CD4-positive, CD25-positive, alpha-beta regulatory T cell (primary cell): ENCODE data around the gene LIF. TPM values are rescaled to one million over a fixed set of nuclear protein-coding genes. Genes with fewer than 3 reads are reported as not detected.
A peak's percentile ranks its signal among the peaks of the same experiment; 100 is the strongest.

Experiments used
- ATAC-seq, 2 donors: fragments of 150-1000 bp; cut with Tn5 transposase; one replicate each; pipeline ENCODE4 v1.10.0; 2021; ENCODE audit warnings: low read depth in 2 of 2, moderate number of reproducible peaks in 2 of 2, moderate library complexity in 1 of 2
- DNase-seq, 3 donors: peaks; one replicate each; pipeline versions ENCODE4 v3.0.0 to v3.0.0-alpha.2; 2012 to 2022; ENCODE audit warnings: mixed read lengths in 1 of 3
- H3K27ac ChIP-seq: one replicate; pipeline ENCODE4 v1.7.0; 2013; ENCODE audit warnings: mild to moderate bottlenecking, low read length; ENCODE audit not compliant: insufficient read depth, poor library complexity, severe bottlenecking
- H3K27me3 ChIP-seq: one replicate; pipeline ENCODE4 v1.7.0; 2013; ENCODE audit warnings: low read length; ENCODE audit not compliant: control insufficient read depth, insufficient read depth
- H3K36me3 ChIP-seq: one replicate; pipeline ENCODE4 v1.7.0; 2013; ENCODE audit warnings: mild to moderate bottlenecking, low read length, moderate library complexity; ENCODE audit not compliant: control insufficient read depth, insufficient read depth
- H3K4me1 ChIP-seq: 2 replicates; pipeline ENCODE4 v1.7.0; 2013; ENCODE audit warnings: mild to moderate bottlenecking, low read length; ENCODE audit not compliant: insufficient read depth, control insufficient read depth, poor library complexity, severe bottlenecking
- H3K4me3 ChIP-seq: one replicate; pipeline ENCODE4 v1.7.0; 2013; ENCODE audit warnings: low read depth, mild to moderate bottlenecking, low read length, moderate library complexity
- H3K9me3 ChIP-seq, 2 experiments: 1 replicate in 1 of 2; 2 replicates in 1 of 2; pipeline ENCODE4 v1.7.0; 2013; ENCODE audit warnings: low read length in 2 of 2, mild to moderate bottlenecking in 1 of 2, moderate library complexity in 1 of 2; ENCODE audit not compliant: control insufficient read depth in 2 of 2
- H3K27ac Mint-ChIP-seq, 3 donors: one replicate each; pipeline ENCODE4 v1.8.0; 2020 to 2022; ENCODE audit warnings: mild to moderate bottlenecking in 3 of 3, mixed read lengths in 3 of 3, moderate library complexity in 2 of 3
- H3K27me3 Mint-ChIP-seq: one replicate; pipeline ENCODE4 v1.8.0; 2022; ENCODE audit warnings: mild to moderate bottlenecking, mixed read lengths
- H3K36me3 Mint-ChIP-seq: one replicate; pipeline ENCODE4 v1.8.0; 2020; ENCODE audit warnings: mixed read lengths
- H3K4me1 Mint-ChIP-seq, 4 donors: one replicate each; pipeline ENCODE4 v1.8.0; 2020 to 2022; ENCODE audit warnings: mixed read lengths in 4 of 4, mild to moderate bottlenecking in 1 of 4
- H3K4me3 Mint-ChIP-seq, 4 donors: one replicate each; pipeline ENCODE4 v1.8.0; 2020 to 2022; ENCODE audit warnings: mild to moderate bottlenecking in 4 of 4, mixed read lengths in 4 of 4, moderate library complexity in 3 of 4
- H3K9me3 Mint-ChIP-seq, 7 donors: one replicate each; pipeline ENCODE4 v1.8.0; 2020 to 2022; ENCODE audit warnings: mixed read lengths in 7 of 7, mild to moderate bottlenecking in 3 of 7, moderate library complexity in 2 of 7
- polyA plus RNA-seq, 4 donors: library from polyadenylated mRNA; unstranded; fragments of 300-500 nt; fragmentation: Illumina TruSeq; gene quantifications; one replicate each; pipeline ENCODE4 v1.2.3, GENCODE V29; 2021
- total RNA-seq: library from RNA; stranded (reverse); gene quantifications from one replicate; pipeline ENCODE4 v1.2.3, GENCODE V29; 2022

The LIF gene
- total and polyA plus RNA-seq, 5 donors from 2014 or later = 0.96 TPM; not detected in 4

GRCh38 chr22:30250039-30250565 lies 3.5 kb upstream of the LIF start:
- Mint-ChIP-seq H3K9me3 (no peaks in the 10 kb centered on the region), H3K36me3 (no peaks in the 10 kb centered on the region), H3K27ac (no peak overlapping the region), H3K4me1 (peaks cover 0 to 31% (median 19%) of the 10 kb centered on the region in 4 donors), H3K27me3 (peaks cover 8% of the 10 kb centered on the region), H3K4me3 (peak overlapping the region in 1 of 4 donors; percentile 68)
- no peak for ATAC-seq
- no peaks in the 10 kb centered on the region for H3K36me3 ChIP-seq
- no peak overlapping the region for H3K4me3 ChIP-seq
- DNase-seq = no peak
- peaks cover 20% of the 10 kb centered on the region for H3K4me1 ChIP-seq
- no peaks in the 10 kb centered on the region for H3K27me3 ChIP-seq
- no peaks in the 10 kb centered on the region for H3K9me3 ChIP-seq
- H3K27ac ChIP-seq = no peak overlapping the region

- Histone ChIP-seq H3K27me3 (no peaks in the 10 kb centered on the region), H3K4me1 (peaks cover 25% of the 10 kb centered on the region), H3K36me3 (no peaks in the 10 kb centered on the region), H3K9me3 (no peaks in the 10 kb centered on the region), H3K4me3 (no peak overlapping the region), H3K27ac (no peak overlapping the region)
- Mint-ChIP-seq H3K9me3 (no peaks in the 10 kb centered on the region), H3K36me3 (no peaks in the 10 kb centered on the region), H3K27ac (no peak overlapping the region), H3K27me3 (peaks cover 13% of the 10 kb centered on the region), H3K4me1 (peaks cover 0 to 37% (median 22%) of the 10 kb centered on the region in 4 donors), H3K4me3 (peak overlapping the region in 1 of 4 donors; percentile 68)
- no peak for ATAC-seq
- no peak for DNase-seq
These were observed 2.8 kb upstream of the LIF start for GRCh38 chr22:30249049-30250038.

GRCh38 chr22:30248484-30248883 lies 1.9 kb upstream of the LIF start:
- Histone ChIP-seq H3K27ac (no peak overlapping the region), H3K9me3 (no peaks in the 10 kb centered on the region), H3K27me3 (no peaks in the 10 kb centered on the region), H3K4me3 (no peak overlapping the region), H3K36me3 (no peaks in the 10 kb centered on the region), H3K4me1 (peaks cover 25% of the 10 kb centered on the region)
- peak overlapping the region in 1 of 4 donors; percentile 72 for H3K4me3 Mint-ChIP-seq
- DNase-seq = no peak
- no peaks in the 10 kb centered on the region for H3K9me3 Mint-ChIP-seq
- peaks cover 0 to 41% (median 24%) of the 10 kb centered on the region in 4 donors for H3K4me1 Mint-ChIP-seq
- H3K36me3 Mint-ChIP-seq = no peaks in the 10 kb centered on the region
- no peak for ATAC-seq
- peak overlapping the region in 2 of 3 donors; percentile 33 to 80 for H3K27ac Mint-ChIP-seq
- peaks cover 13% of the 10 kb centered on the region for H3K27me3 Mint-ChIP-seq

GRCh38 chr22:30247974-30248373 lies 1.4 kb upstream of the LIF start:
- peak overlapping the region in 1 of 3 donors; percentile 80 for H3K27ac Mint-ChIP-seq
- DNase-seq = no peak
- H3K4me1 ChIP-seq = peaks cover 25% of the 10 kb centered on the region
- H3K27me3 Mint-ChIP-seq = peaks cover 13% of the 10 kb centered on the region
- H3K9me3 ChIP-seq = no peaks in the 10 kb centered on the region
- peak overlapping the region in 2 of 4 donors; percentile 48 to 72 for H3K4me3 Mint-ChIP-seq
- no peaks in the 10 kb centered on the region for H3K36me3 ChIP-seq
- no peaks in the 10 kb centered on the region for H3K36me3 Mint-ChIP-seq
- H3K4me3 ChIP-seq = no peak overlapping the region
- H3K27me3 ChIP-seq = no peaks in the 10 kb centered on the region
- peaks cover 0 to 40% (median 24%) of the 10 kb centered on the region in 4 donors for H3K4me1 Mint-ChIP-seq
- H3K27ac ChIP-seq = no peak overlapping the region
- H3K9me3 Mint-ChIP-seq = no peaks in the 10 kb centered on the region
- no peak for ATAC-seq

GRCh38 chr22:30247561-30247960 lies 1.0 kb upstream of the LIF start:
- Mint-ChIP-seq H3K27me3 (peaks cover 13% of the 10 kb centered on the region), H3K36me3 (no peaks in the 10 kb centered on the region), H3K27ac (no peak overlapping the region), H3K9me3 (no peaks in the 10 kb centered on the region), H3K4me1 (peaks cover 0 to 38% (median 23%) of the 10 kb centered on the region in 4 donors), H3K4me3 (peak overlapping the region in 3 of 4 donors; percentile 15 to 43 (median 35))
- H3K27ac ChIP-seq = no peak overlapping the region
- DNase-seq = no peak
- ATAC-seq = no peak
- H3K27me3 ChIP-seq = no peaks in the 10 kb centered on the region
- H3K4me3 ChIP-seq = no peak overlapping the region
- peaks cover 25% of the 10 kb centered on the region for H3K4me1 ChIP-seq
- no peaks in the 10 kb centered on the region for H3K36me3 ChIP-seq
- no peaks in the 10 kb centered on the region for H3K9me3 ChIP-seq

- ATAC-seq (no peak), DNase-seq (no peak)
- Histone ChIP-seq H3K36me3 (no peaks in the 10 kb centered on the region), H3K4me3 (peak overlapping the region; percentile 73), H3K4me1 (peaks cover 25% of the 10 kb centered on the region), H3K27me3 (no peaks in the 10 kb centered on the region), H3K27ac (no peak overlapping the region), H3K9me3 (no peaks in the 10 kb centered on the region)
- H3K9me3 Mint-ChIP-seq = no peaks in the 10 kb centered on the region
- no peaks in the 10 kb centered on the region for H3K36me3 Mint-ChIP-seq
- H3K27ac Mint-ChIP-seq = peak overlapping the region in 1 of 3 donors; percentile 65
- peaks cover 13% of the 10 kb centered on the region for H3K27me3 Mint-ChIP-seq
- H3K4me3 Mint-ChIP-seq = peak overlapping the region; percentile 51 to 94 (median 76)
- peaks cover 0 to 38% (median 23%) of the 10 kb centered on the region in 4 donors for H3K4me1 Mint-ChIP-seq
These were observed 336 bp upstream of the LIF start for GRCh38 chr22:30246814-30247376.

GRCh38 chr22:30245181-30245984 lies 1.2 kb downstream of the LIF start:
- Mint-ChIP-seq H3K36me3 (no peaks in the 10 kb centered on the region), H3K4me1 (peaks cover 0 to 38% (median 23%) of the 10 kb centered on the region in 4 donors), H3K27me3 (peaks cover 13% of the 10 kb centered on the region), H3K27ac (peak overlapping the region in 1 of 3 donors; percentile 95), H3K9me3 (no peaks in the 10 kb centered on the region), H3K4me3 (peak overlapping the region; percentile 77 to 94 (median 88))
- no peak for DNase-seq
- Histone ChIP-seq H3K27ac (no peak overlapping the region), H3K36me3 (no peaks in the 10 kb centered on the region), H3K4me1 (peaks cover 25% of the 10 kb centered on the region), H3K4me3 (no peak overlapping the region), H3K9me3 (no peaks in the 10 kb centered on the region), H3K27me3 (no peaks in the 10 kb centered on the region)
- no peak for ATAC-seq
